HFFc6 (cell line): ENCODE data around the gene PRRX2. TPM values are rescaled to one million over a fixed set of nuclear protein-coding genes. Genes with fewer than 3 reads are reported as not detected.

ENCODE experiments used
- DNase-seq: peaks from one replicate; pipeline ENCODE4 v3.0.0-alpha.2; 2018
- H3K27ac Mint-ChIP-seq: 2 replicates; pipeline ENCODE4 v1.8.0; 2020; ENCODE audit warnings: mild to moderate bottlenecking, mixed read lengths
- H3K27me3 Mint-ChIP-seq: 2 replicates; pipeline ENCODE4 v1.8.0; 2021; ENCODE audit warnings: mild to moderate bottlenecking, moderate library complexity, mixed read lengths; ENCODE audit not compliant: insufficient read depth
- H3K36me3 Mint-ChIP-seq: 2 replicates; pipeline ENCODE4 v1.8.0; 2021; ENCODE audit warnings: low read depth, mixed read lengths
- H3K4me1 Mint-ChIP-seq: 2 replicates; pipeline ENCODE4 v1.8.0; 2020; ENCODE audit warnings: low read depth, mixed read lengths
- H3K4me3 Mint-ChIP-seq: 2 replicates; pipeline ENCODE4 v1.8.0; 2020; ENCODE audit warnings: mild to moderate bottlenecking, moderate library complexity, mixed read lengths
- H3K9me3 Mint-ChIP-seq: 2 replicates; pipeline ENCODE4 v1.8.0; 2020; ENCODE audit warnings: mild to moderate bottlenecking, mixed read lengths
- CTCF ChIP-seq: fragments of 200-600 bp; sonication (generic); IDR thresholded peaks from 2 replicates; pipeline ENCODE4 v1.5.0; 2021; ENCODE audit warnings: antibody characterized with exemption, mild to moderate bottlenecking
- total RNA-seq, 6 experiments: library from RNA; stranded (reverse); fragmentation: NEBNext Ultra II Directional; extraction: Animal tissue kit (Norgen Biotek cat#: 25700); gene quantifications; 2 replicates in 1 of 6; 3 replicates in 5 of 6; pipeline ENCODE4 v1.2.3, GENCODE V29; 2021

The PRRX2 gene
- total RNA-seq, 6 experiments from 2014 or later = 34.0 to 113 (median 102) TPM

- DNase-seq = no peak
- peaks cover 11% of the 10 kb centered on the region; the same call in 1 of the 2 replicates for H3K36me3 Mint-ChIP-seq
- TF ChIP-seq CTCF = 0 out of 2 replicates have a peak, but pooled peaks have one; percentile 3
These were observed 55.6 kb downstream of the PRRX2 start for GRCh38 chr9:129720865-129721545.

DNA sequence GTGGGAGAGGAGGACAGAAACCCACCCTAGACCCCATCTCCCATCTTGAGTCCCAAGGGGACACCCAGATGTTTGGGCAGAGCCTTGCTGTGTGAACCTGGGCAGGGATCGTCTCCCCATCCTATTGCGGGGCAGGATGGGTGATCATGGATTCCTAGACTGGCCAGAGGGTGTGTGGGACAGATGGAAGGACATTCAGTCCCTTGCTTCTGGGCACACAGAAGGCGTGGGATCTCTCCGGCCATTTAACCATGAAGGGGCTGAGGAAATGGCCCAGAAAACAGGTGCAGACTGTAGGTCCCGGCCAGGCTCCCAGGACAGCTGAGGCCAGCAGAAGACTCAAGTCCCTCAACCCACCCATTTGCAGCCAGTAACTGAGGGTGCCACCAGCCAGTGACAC lies 57.5 kb downstream of the PRRX2 start:
- H3K36me3 Mint-ChIP-seq = peaks cover 8% of the 10 kb centered on the region; the same call in 1 of the 2 replicates
- H3K4me3 Mint-ChIP-seq = no peak overlapping the region
- H3K4me1 Mint-ChIP-seq = peaks cover 27% of the 10 kb centered on the region
- TF ChIP-seq CTCF = no peak
- peaks cover 2% of the 10 kb centered on the region; the same call in 1 of the 2 replicates for H3K27me3 Mint-ChIP-seq
- H3K27ac Mint-ChIP-seq = no peak overlapping the region
- no peak for DNase-seq
- H3K9me3 Mint-ChIP-seq = no peaks in the 10 kb centered on the region

More at GRCh38 chr9:129720865-129721545, 55.6 kb downstream of the PRRX2 start:
- Mint-ChIP-seq H3K27ac (no peak overlapping the region), H3K4me3 (no peak overlapping the region), H3K4me1 (peaks cover 23% of the 10 kb centered on the region), H3K9me3 (no peaks in the 10 kb centered on the region), H3K27me3 (no peaks in the 10 kb centered on the region; the same call in 1 of the 2 replicates)

DNA sequence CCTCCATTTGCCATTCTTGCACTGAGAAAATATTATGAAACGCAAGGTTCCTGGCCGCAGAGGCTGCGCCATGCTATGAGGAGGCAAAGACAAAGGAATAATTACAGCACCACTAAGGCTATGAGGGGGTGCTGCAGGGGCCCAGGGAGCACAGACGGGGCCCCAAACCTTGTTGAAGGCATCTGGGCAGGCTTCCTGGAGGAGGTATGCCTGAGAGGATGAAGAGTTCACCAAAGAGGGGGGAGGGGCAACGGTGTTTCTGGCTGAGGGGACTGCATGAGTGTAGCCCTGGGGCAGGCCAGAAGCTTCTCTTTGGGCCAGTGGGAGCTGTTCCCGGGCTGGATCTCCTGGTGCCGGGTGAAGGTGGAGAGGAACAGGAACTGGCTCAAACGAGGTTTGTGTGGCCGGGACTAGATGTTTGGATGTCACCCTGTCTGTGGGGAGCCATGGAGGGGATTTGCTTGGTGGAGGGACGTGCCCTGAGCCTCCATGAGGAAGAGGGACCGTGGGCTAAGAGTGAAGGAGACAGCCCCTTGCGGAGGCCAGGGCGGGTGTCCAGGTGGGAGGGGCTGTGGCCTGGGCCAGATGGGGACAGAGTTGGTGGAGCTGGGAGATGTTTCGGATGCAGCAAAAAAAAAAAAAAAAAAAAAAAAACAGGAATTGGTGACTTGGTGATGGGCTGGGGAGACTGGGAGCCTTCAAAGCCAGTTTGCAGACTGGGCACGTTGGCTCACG lies 59.2 kb downstream of the PRRX2 start:
- H3K36me3 Mint-ChIP-seq = peaks cover 8% of the 10 kb centered on the region; the same call in 1 of the 2 replicates
- H3K27me3 Mint-ChIP-seq = peaks cover 3% of the 10 kb centered on the region; the same call in 1 of the 2 replicates
- peak overlapping the region; percentile 83; the same call in 1 of the 2 replicates for H3K27ac Mint-ChIP-seq
- H3K4me1 Mint-ChIP-seq = peaks cover 27% of the 10 kb centered on the region
- no peak for TF ChIP-seq CTCF
- DNase-seq = no peak
- no peaks in the 10 kb centered on the region for H3K9me3 Mint-ChIP-seq
- H3K4me3 Mint-ChIP-seq = peak overlapping the region; percentile 26; the same call in 1 of the 2 replicates

GRCh38 chr9:129725795-129726251 lies 60.4 kb downstream of the PRRX2 start:
- Mint-ChIP-seq H3K27me3 (peaks cover 4% of the 10 kb centered on the region), H3K4me3 (peak overlapping the region; percentile 62), H3K4me1 (peaks cover 27% of the 10 kb centered on the region), H3K36me3 (peaks cover under 1% of the 10 kb centered on the region; the same call in 1 of the 2 replicates), H3K9me3 (no peaks in the 10 kb centered on the region), H3K27ac (peak overlapping the region; percentile 83)
- TF ChIP-seq CTCF = peak; percentile 22; the same call in 1 of the 2 replicates
- DNase-seq = peak; percentile 30

DNA sequence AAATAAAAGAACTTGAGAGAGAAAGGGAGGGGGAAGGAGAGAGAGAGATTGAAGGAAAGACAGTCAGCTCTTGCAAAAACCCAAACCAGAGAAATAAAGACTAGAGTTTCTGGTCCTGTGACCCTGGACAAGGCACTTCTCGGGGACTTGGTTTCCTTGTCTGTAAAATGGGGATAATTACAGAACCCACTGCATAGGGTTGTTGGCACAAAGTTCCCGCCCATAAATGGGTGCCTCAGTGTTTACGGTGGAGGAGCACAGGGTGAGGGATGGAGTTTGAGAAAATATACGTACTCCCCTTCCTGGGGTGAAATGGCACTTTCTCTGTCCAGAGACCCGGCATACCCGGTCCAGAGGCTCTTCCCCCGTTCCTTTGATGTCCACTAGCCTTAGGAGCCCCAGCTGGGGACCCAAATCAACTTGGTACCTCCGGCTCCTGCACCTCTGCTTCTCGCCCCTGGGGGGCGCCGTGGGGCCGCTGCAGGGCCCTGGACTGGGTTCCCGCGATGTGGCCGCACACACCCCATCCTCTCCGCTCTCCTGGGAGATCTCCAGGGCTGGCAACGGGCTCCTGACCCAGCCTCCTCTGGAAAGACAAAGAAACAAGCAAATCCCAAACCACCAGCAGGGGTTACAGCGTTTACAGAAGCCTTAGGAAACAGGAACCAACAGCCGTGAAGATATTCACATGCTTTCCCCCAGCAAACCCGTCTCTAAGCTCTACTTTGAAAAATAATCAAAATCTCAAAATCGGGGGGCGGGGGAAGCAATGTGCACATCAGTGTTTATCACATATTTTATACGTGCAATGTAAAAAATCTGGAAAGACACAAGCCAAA lies 61.1 kb downstream of the PRRX2 start:
- Mint-ChIP-seq H3K9me3 (no peaks in the 10 kb centered on the region), H3K4me3 (peak overlapping the region; percentile 73), H3K27me3 (peaks cover 4% of the 10 kb centered on the region), H3K27ac (peak overlapping the region; percentile 83), H3K4me1 (peaks cover 27% of the 10 kb centered on the region), H3K36me3 (no peaks in the 10 kb centered on the region; the same call in 1 of the 2 replicates)
- TF ChIP-seq CTCF = peak; percentile 96
- peak; percentile 78 for DNase-seq
